Mucosa of rectum (tissue), 2 donors: ENCODE measurements around the gene PLN.

Source experiments
- H3K27ac ChIP-seq, 2 donors: one replicate each; pipeline ENCODE4 v1.7.0; 2013; ENCODE audit warnings: inconsistent platforms in 2 of 2, low read depth in 2 of 2, low read length in 2 of 2
- H3K27me3 ChIP-seq, 2 donors: one replicate each; pipeline ENCODE4 v1.7.0; 2013; ENCODE audit warnings: low read length in 2 of 2; ENCODE audit not compliant: control insufficient read depth in 2 of 2, insufficient read depth in 2 of 2
- H3K36me3 ChIP-seq, 2 donors: one replicate each; pipeline ENCODE4 v1.7.0; 2013; ENCODE audit warnings: low read length in 2 of 2; ENCODE audit not compliant: control insufficient read depth in 2 of 2, insufficient read depth in 2 of 2
- H3K4me1 ChIP-seq, 2 donors: one replicate each; pipeline ENCODE4 v1.7.0; 2013; ENCODE audit warnings: low read length in 2 of 2, mild to moderate bottlenecking in 1 of 2; ENCODE audit not compliant: control insufficient read depth in 2 of 2, insufficient read depth in 2 of 2
- H3K4me3 ChIP-seq, 2 donors: one replicate each; pipeline ENCODE4 v1.7.0; 2013; ENCODE audit warnings: low read length in 2 of 2
- H3K9ac ChIP-seq, 2 donors: one replicate each; pipeline ENCODE4 v1.7.0; 2013; ENCODE audit warnings: low read length in 2 of 2, low read depth in 1 of 2, mild to moderate bottlenecking in 1 of 2
- H3K9me3 ChIP-seq, 2 donors: one replicate each; pipeline ENCODE4 v1.7.0; 2013; ENCODE audit warnings: low read length in 2 of 2; ENCODE audit not compliant: control insufficient read depth in 2 of 2
- donor health status: healthy.
- donor health status: Normal muscosa, but diverticular disease.

PLN gene

GRCh38 chr6:118578617-118579016 is 30.5 kb downstream of the PLN start:
- H3K4me3 ChIP-seq = no peak overlapping the region
- no peak overlapping the region for H3K9ac ChIP-seq
- H3K36me3 ChIP-seq = no peaks in the 10 kb centered on the region
- no peaks in the 10 kb centered on the region for H3K27me3 ChIP-seq
- H3K9me3 ChIP-seq = peaks cover 13 to 15% of the 10 kb centered on the region in 2 donors
- H3K4me1 ChIP-seq = no peaks in the 10 kb centered on the region
- no peak overlapping the region for H3K27ac ChIP-seq

- H3K9me3 ChIP-seq = peaks cover 3 to 6% of the 10 kb centered on the region in 2 donors
- H3K27me3 ChIP-seq = no peaks in the 10 kb centered on the region
- no peaks in the 10 kb centered on the region for H3K36me3 ChIP-seq
- no peak overlapping the region for H3K4me3 ChIP-seq
- no peak overlapping the region for H3K9ac ChIP-seq
- no peak overlapping the region for H3K27ac ChIP-seq
- no peaks in the 10 kb centered on the region for H3K4me1 ChIP-seq
These were observed 31.7 kb downstream of the PLN start for GRCh38 chr6:118579786-118580185.

GRCh38 chr6:118580585-118581419 is 32.7 kb downstream of the PLN start:
- Histone ChIP-seq H3K27ac (no peak overlapping the region), H3K27me3 (no peaks in the 10 kb centered on the region), H3K9me3 (peaks cover 3 to 4% of the 10 kb centered on the region in 2 donors), H3K4me3 (no peak overlapping the region), H3K9ac (no peak overlapping the region), H3K4me1 (no peaks in the 10 kb centered on the region), H3K36me3 (no peaks in the 10 kb centered on the region)

GRCh38 chr6:118581489-118581959 is 33.4 kb downstream of the PLN start:
- no peaks in the 10 kb centered on the region for H3K27me3 ChIP-seq
- no peak overlapping the region for H3K4me3 ChIP-seq
- peaks cover 3 to 4% of the 10 kb centered on the region in 2 donors for H3K9me3 ChIP-seq
- H3K27ac ChIP-seq = no peak overlapping the region
- H3K36me3 ChIP-seq = no peaks in the 10 kb centered on the region
- H3K4me1 ChIP-seq = peaks cover 0 to 1% of the 10 kb centered on the region in 2 donors
- no peak overlapping the region for H3K9ac ChIP-seq

GRCh38 chr6:118584911-118585310 is 36.8 kb downstream of the PLN start:
- Histone ChIP-seq H3K9ac (no peak overlapping the region), H3K27ac (no peak overlapping the region), H3K27me3 (no peaks in the 10 kb centered on the region), H3K4me3 (no peak overlapping the region), H3K9me3 (no peaks in the 10 kb centered on the region), H3K4me1 (peaks cover 0 to 7% of the 10 kb centered on the region in 2 donors), H3K36me3 (no peaks in the 10 kb centered on the region)

- no peaks in the 10 kb centered on the region for H3K9me3 ChIP-seq
- H3K36me3 ChIP-seq = no peaks in the 10 kb centered on the region
- H3K9ac ChIP-seq = no peak overlapping the region
- H3K4me1 ChIP-seq = peaks cover 0 to 7% of the 10 kb centered on the region in 2 donors
- no peak overlapping the region for H3K27ac ChIP-seq
- no peaks in the 10 kb centered on the region for H3K27me3 ChIP-seq
- H3K4me3 ChIP-seq = no peak overlapping the region
These were observed 38.8 kb downstream of the PLN start for GRCh38 chr6:118586746-118587485.

GRCh38 chr6:118588626-118589025 is 40.5 kb downstream of the PLN start:
- Histone ChIP-seq H3K9ac (no peak overlapping the region), H3K27me3 (no peaks in the 10 kb centered on the region), H3K9me3 (no peaks in the 10 kb centered on the region), H3K4me3 (no peak overlapping the region), H3K27ac (no peak overlapping the region), H3K4me1 (peaks cover 0 to 7% of the 10 kb centered on the region in 2 donors), H3K36me3 (no peaks in the 10 kb centered on the region)

GRCh38 chr6:118589186-118589585 is 41.1 kb downstream of the PLN start:
- no peak overlapping the region for H3K27ac ChIP-seq
- H3K9ac ChIP-seq = no peak overlapping the region
- no peaks in the 10 kb centered on the region for H3K36me3 ChIP-seq
- no peaks in the 10 kb centered on the region for H3K27me3 ChIP-seq
- H3K4me3 ChIP-seq = no peak overlapping the region
- H3K9me3 ChIP-seq = no peaks in the 10 kb centered on the region
- H3K4me1 ChIP-seq = peaks cover 0 to 7% of the 10 kb centered on the region in 2 donors

GRCh38 chr6:118589649-118590365 is 41.7 kb downstream of the PLN start:
- Histone ChIP-seq H3K36me3 (no peaks in the 10 kb centered on the region), H3K27me3 (no peaks in the 10 kb centered on the region), H3K4me1 (peaks cover 0 to 7% of the 10 kb centered on the region in 2 donors), H3K27ac (no peak overlapping the region), H3K9ac (no peak overlapping the region), H3K9me3 (no peaks in the 10 kb centered on the region), H3K4me3 (no peak overlapping the region)

- no peak overlapping the region for H3K4me3 ChIP-seq
- no peaks in the 10 kb centered on the region for H3K9me3 ChIP-seq
- H3K9ac ChIP-seq = no peak overlapping the region
- H3K4me1 ChIP-seq = peaks cover 0 to 2% of the 10 kb centered on the region in 2 donors
- H3K27ac ChIP-seq = no peak overlapping the region
- H3K36me3 ChIP-seq = no peaks in the 10 kb centered on the region
- no peaks in the 10 kb centered on the region for H3K27me3 ChIP-seq
These were observed 43.8 kb downstream of the PLN start for GRCh38 chr6:118591897-118592296.
